ENCODE results near the gene SPPL2A.

SPPL2A gene

GRCh38 chr15:50744601-50745000, 20.9 kb downstream of the SPPL2A start:
- no peak for TF ChIP-seq CTCF (IDR thresholded peaks at IDR 0.05; ENCODE audit: low read depth, low read length)
- no peak for DNase-seq (ENCODE audit: extremely low read depth, low read depth)

- DNase-seq (ENCODE audit: extremely low read depth, low read depth): no peak
- no peak for TF ChIP-seq CTCF (IDR thresholded peaks at IDR 0.05; ENCODE audit: low read depth, low read length)
Observed at GRCh38 chr15:50740955-50741354, 24.6 kb downstream of the SPPL2A start.

GRCh38 chr15:50736823-50737222, 28.7 kb downstream of the SPPL2A start:
- no peak for DNase-seq (ENCODE audit: extremely low read depth, low read depth)
- no peak for TF ChIP-seq CTCF (IDR thresholded peaks at IDR 0.05; ENCODE audit: low read depth, low read length)

- no peak for DNase-seq (ENCODE audit: extremely low read depth, low read depth)
- no peak for TF ChIP-seq CTCF (IDR thresholded peaks at IDR 0.05; ENCODE audit: low read depth, low read length)
Observed at GRCh38 chr15:50735156-50735555, 30.4 kb downstream of the SPPL2A start.

- no peak for TF ChIP-seq CTCF (IDR thresholded peaks at IDR 0.05; ENCODE audit: low read depth, low read length)
- DNase-seq (ENCODE audit: extremely low read depth, low read depth): no peak
Observed at GRCh38 chr15:50726315-50726714, 39.2 kb downstream of the SPPL2A start.

- DNase-seq (ENCODE audit: extremely low read depth, low read depth): no peak
- TF ChIP-seq CTCF (IDR thresholded peaks at IDR 0.05; ENCODE audit: low read depth, low read length): no peak
Observed at GRCh38 chr15:50718700-50719125, 46.8 kb downstream of the SPPL2A start.

- no peak for TF ChIP-seq CTCF (IDR thresholded peaks at IDR 0.05; ENCODE audit: low read depth, low read length)
- DNase-seq (ENCODE audit: extremely low read depth, low read depth): no peak
Observed at GRCh38 chr15:50712018-50712417, 53.5 kb downstream of the SPPL2A start.

All from AG09319 (cell line).